ENCODE measurements around the gene SUCO.

GRCh38 chr1:172653015-172653709, 120.2 kb downstream of the SUCO start:
- TF ChIP-seq CTCF (IDR thresholded peaks at IDR 0.05; ENCODE audit: extremely low read depth in 1 of 2, insufficient read depth in 1 of 2, low read depth in 1 of 2, low read length in 2 of 2) (no peak), POLR2AphosphoS5 (IDR thresholded peaks at IDR 0.05; ENCODE audit: insufficient read depth, low read depth, low read length) (no peak), EZH2 (IDR thresholded peaks at IDR 0.05; ENCODE audit: borderline replicate concordance, low read depth, low read length, severe bottlenecking) (no peak), POLR2A (IDR thresholded peaks at IDR 0.05; ENCODE audit: low read depth, low read length) (no peak), MYC (IDR thresholded peaks at IDR 0.05; ENCODE audit: low read depth, low read length) (no peak)
- TF ChIP-seq, protein P1, sequence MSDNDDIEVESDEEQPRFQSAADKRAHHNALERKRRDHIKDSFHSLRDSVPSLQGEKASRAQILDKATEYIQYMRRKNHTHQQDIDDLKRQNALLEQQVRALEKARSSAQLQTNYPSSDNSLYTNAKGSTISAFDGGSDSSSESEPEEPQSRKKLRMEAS (IDR thresholded peaks at IDR 0.05; ENCODE audit: insufficient read depth, insufficient read length) = no peak
